Upper lobe of right lung (tissue), 1 donor: Measurements from ENCODE around the gene APCDD1L. TPM values are rescaled to one million over a fixed set of nuclear protein-coding genes. Genes with fewer than 3 reads are reported as not detected.

Experiments used
- ATAC-seq: fragments of 200-7000 bp; cut with Tn5 transposase; one replicate; pipeline ENCODE4 v1.9.1; 2020; ENCODE audit warnings: mild to moderate bottlenecking, moderate library complexity
- DNase-seq: peaks from one replicate; pipeline ENCODE4 v3.0.0-alpha.2; 2020
- H3K27ac ChIP-seq: fragments of 200-600 bp; one replicate; pipeline ENCODE4 v1.8.0; 2022
- H3K27me3 ChIP-seq: fragments of 200-600 bp; one replicate; pipeline ENCODE4 v1.8.0; 2022; ENCODE audit warnings: mild to moderate bottlenecking
- H3K36me3 ChIP-seq: fragments of 200-600 bp; one replicate; pipeline ENCODE4 v1.8.0; 2022
- H3K4me1 ChIP-seq: fragments of 200-600 bp; one replicate; pipeline ENCODE4 v1.8.0; 2022
- H3K4me3 ChIP-seq: fragments of 200-600 bp; one replicate; pipeline ENCODE4 v1.8.0; 2022; ENCODE audit warnings: mild to moderate bottlenecking
- H3K9me3 ChIP-seq: fragments of 200-600 bp; one replicate; pipeline ENCODE4 v1.8.0; 2022
- intact Hi-C: fragments of 100-400 bp; cut with DNase I; formaldehyde crosslinking; loops from one replicate; pipeline ENCODE4 v1.11.0; 2022
- total RNA-seq: library from RNA; stranded (reverse); fragmentation: NEBNext Ultra II Directional; extraction: Animal tissue kit (Norgen Biotek cat#: 25700); gene quantifications from one replicate; pipeline ENCODE4 v1.2.1, GENCODE V29; 2021
- TF ChIP-seq, protein P1 (sequence below): fragments of 200-600 bp; IDR thresholded peaks from one replicate; pipeline ENCODE4 v1.8.0; 2022; ENCODE audit warnings: antibody characterized with exemption
- donor health status: DM: no; HTN: yes; CAD: no; lungs with severe emphysema.

The APCDD1L gene
- total RNA-seq, 1 donor from 2014 or later, result not detected

DNA sequence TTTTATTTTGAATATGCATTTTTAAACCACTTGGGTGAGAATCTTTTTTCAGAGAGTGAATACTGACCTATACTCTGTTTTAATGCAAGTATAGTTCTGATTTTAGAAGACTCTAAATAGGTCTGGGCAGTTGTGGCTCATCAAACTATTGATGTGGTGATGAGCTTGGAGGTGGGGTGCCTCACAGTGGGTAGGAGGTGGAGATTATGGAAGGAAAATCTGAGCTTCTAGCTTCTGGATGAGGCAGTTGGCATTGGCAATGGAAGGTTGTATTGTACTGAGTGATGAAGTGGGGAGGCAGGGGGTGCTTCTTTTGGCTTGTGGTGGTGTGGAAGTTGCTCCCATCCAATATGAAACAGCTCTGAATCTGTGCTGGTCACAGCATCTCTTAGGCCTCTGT is 73.5 kb downstream of the APCDD1L start:
- no peak for ATAC-seq
- peaks cover 40% of the 10 kb centered on the region for H3K36me3 ChIP-seq
- TF ChIP-seq, protein P1, sequence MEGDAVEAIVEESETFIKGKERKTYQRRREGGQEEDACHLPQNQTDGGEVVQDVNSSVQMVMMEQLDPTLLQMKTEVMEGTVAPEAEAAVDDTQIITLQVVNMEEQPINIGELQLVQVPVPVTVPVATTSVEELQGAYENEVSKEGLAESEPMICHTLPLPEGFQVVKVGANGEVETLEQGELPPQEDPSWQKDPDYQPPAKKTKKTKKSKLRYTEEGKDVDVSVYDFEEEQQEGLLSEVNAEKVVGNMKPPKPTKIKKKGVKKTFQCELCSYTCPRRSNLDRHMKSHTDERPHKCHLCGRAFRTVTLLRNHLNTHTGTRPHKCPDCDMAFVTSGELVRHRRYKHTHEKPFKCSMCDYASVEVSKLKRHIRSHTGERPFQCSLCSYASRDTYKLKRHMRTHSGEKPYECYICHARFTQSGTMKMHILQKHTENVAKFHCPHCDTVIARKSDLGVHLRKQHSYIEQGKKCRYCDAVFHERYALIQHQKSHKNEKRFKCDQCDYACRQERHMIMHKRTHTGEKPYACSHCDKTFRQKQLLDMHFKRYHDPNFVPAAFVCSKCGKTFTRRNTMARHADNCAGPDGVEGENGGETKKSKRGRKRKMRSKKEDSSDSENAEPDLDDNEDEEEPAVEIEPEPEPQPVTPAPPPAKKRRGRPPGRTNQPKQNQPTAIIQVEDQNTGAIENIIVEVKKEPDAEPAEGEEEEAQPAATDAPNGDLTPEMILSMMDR, result no peak
- H3K4me1 ChIP-seq, result no peaks in the 10 kb centered on the region
- H3K4me3 ChIP-seq, result no peak overlapping the region
- no peak overlapping the region for H3K27ac ChIP-seq
- no peak for DNase-seq
- intact Hi-C loops, result no loop called here
- H3K9me3 ChIP-seq, result no peaks in the 10 kb centered on the region
- H3K27me3 ChIP-seq, result no peaks in the 10 kb centered on the region

DNA sequence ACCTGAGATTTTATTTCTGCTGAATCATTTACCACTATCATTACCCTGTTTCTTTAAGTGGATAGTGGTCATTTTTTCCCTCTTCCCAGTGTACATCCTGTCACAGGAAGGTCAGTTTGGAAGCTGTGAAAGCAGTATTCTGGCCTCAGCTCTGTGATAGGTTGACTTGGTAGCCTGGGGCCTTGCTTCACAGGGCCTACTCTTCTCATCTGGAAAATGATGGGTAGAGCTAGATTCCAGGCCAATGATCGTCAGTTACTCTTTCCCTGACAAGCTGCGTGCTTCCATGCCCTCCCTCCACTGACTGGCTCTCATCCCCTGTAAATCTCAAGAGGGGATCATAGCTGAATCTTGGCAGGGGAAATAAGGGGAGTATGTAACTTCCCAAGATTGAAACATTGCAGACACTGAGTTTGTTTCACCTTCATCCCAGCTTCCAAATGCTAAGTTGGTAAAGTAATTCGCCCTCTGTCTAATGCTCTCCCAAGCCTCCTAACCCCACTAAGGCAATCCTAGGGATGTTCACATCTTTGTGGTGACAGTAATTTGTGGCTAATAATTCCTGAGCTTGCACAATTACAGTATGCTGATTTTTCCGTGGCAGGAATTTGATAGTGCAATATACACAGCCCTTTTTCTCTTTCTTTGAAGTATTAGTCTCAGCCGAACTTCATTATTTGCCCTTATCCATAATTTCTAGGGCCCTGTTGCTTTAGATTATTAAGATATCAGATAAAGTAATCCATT is 75.0 kb downstream of the APCDD1L start:
- TF ChIP-seq, protein P1, result no peak
- Histone ChIP-seq H3K27me3 (no peaks in the 10 kb centered on the region), H3K27ac (no peak overlapping the region), H3K9me3 (no peaks in the 10 kb centered on the region), H3K36me3 (peaks cover 25% of the 10 kb centered on the region), H3K4me1 (no peaks in the 10 kb centered on the region), H3K4me3 (no peak overlapping the region)
- DNase-seq (no peak), ATAC-seq (no peak)
- intact Hi-C loops, result no loop called here

GRCh38 chr20:58438970-58439808 is 76.0 kb downstream of the APCDD1L start:
- intact Hi-C loops, result no loop called here
- no peaks in the 10 kb centered on the region for H3K4me1 ChIP-seq
- H3K4me3 ChIP-seq, result no peak overlapping the region
- H3K27ac ChIP-seq, result no peak overlapping the region
- TF ChIP-seq, protein P1, result no peak
- no peak for DNase-seq
- no peaks in the 10 kb centered on the region for H3K9me3 ChIP-seq
- no peak for ATAC-seq
- H3K27me3 ChIP-seq, result no peaks in the 10 kb centered on the region
- H3K36me3 ChIP-seq, result peaks cover 14% of the 10 kb centered on the region

DNA sequence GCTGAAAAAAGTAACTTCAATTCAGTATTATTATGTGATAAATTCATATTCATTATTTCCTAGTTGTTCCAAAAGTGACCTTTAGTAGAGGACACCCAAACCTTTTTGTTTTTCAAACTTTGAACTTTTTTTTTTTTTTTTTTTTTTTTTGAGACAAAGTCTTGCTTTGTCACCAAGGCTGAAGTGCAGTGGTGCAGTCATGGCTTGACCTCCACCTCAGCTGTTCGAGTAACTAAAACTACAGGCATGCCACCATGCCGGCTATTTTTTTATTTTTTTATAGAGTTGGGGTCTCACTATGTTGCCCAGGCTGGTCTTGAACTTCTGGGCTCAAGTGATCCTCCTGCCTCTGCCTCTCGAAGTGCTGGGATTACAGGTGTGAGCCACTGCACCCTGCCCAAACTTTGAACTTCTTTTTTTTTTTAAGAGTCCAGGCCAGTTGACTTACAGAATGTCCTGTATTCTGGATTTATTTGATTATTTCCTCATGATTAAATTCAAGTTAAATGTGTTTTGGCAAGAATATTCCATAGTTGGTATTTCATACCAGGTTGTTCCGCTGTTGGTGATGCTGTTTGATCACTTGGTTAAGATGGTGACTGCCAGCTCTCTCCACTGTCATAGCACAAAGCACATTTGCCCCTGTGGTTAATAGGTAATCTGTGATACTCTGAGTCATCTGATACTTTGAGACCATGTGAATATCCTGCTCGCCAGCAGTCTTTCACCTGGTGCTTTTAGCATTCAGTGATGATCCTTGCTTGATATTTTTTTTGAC is 78.1 kb downstream of the APCDD1L start:
- no peak for DNase-seq
- Histone ChIP-seq H3K4me1 (peaks cover 5% of the 10 kb centered on the region), H3K27me3 (no peaks in the 10 kb centered on the region), H3K9me3 (no peaks in the 10 kb centered on the region), H3K27ac (no peak overlapping the region), H3K4me3 (no peak overlapping the region), H3K36me3 (peaks cover 10% of the 10 kb centered on the region)
- no peak for ATAC-seq
- intact Hi-C loops, result no loop called here
- TF ChIP-seq, protein P1, result no peak

- TF ChIP-seq, protein P1, result no peak
- no peaks in the 10 kb centered on the region for H3K36me3 ChIP-seq
- no peaks in the 10 kb centered on the region for H3K27me3 ChIP-seq
- no peaks in the 10 kb centered on the region for H3K9me3 ChIP-seq
- no peak for ATAC-seq
- H3K4me1 ChIP-seq, result peaks cover 12% of the 10 kb centered on the region
- DNase-seq, result no peak
- no peak overlapping the region for H3K4me3 ChIP-seq
- intact Hi-C loops, result no loop called here
- H3K27ac ChIP-seq, result no peak overlapping the region
Measured at GRCh38 chr20:58435237-58435636, 80.0 kb downstream of the APCDD1L start.
